GM19099 (cell line): ENCODE measurements around the gene AMH.
A peak's percentile ranks its signal among the peaks of the same experiment; 100 is the strongest.

Experiments
- POLR2A ChIP-seq: IDR thresholded peaks from 3 replicates; pipeline ENCODE4 v1.6.1; 2011; ENCODE audit warnings: low read depth; ENCODE audit not compliant: insufficient read length; ENCODE audit errors: extremely low read depth

Gene AMH

GRCh38 chr19:2260341-2260805 is 11.2 kb downstream of the AMH start:
- TF ChIP-seq POLR2A, result no peak

GRCh38 chr19:2261438-2262172 is 12.5 kb downstream of the AMH start:
- TF ChIP-seq POLR2A, result no peak

GRCh38 chr19:2266183-2266993 is 17.3 kb downstream of the AMH start:
- peak; percentile 51 for TF ChIP-seq POLR2A

GRCh38 chr19:2268480-2268830 is 19.3 kb downstream of the AMH start:
- TF ChIP-seq POLR2A, result no peak

GRCh38 chr19:2268861-2269243 is 19.7 kb downstream of the AMH start:
- no peak for TF ChIP-seq POLR2A

GRCh38 chr19:2269244-2270156 is 20.4 kb downstream of the AMH start:
- TF ChIP-seq POLR2A, result peak; percentile 100

GRCh38 chr19:2270157-2270422 is 21.0 kb downstream of the AMH start:
- TF ChIP-seq POLR2A, result no peak

GRCh38 chr19:2270423-2271233 is 21.5 kb downstream of the AMH start:
- peak; percentile 37 for TF ChIP-seq POLR2A

- TF ChIP-seq POLR2A, result no peak
Measured at GRCh38 chr19:2271234-2272103, 22.3 kb downstream of the AMH start.

- peak; percentile 41 for TF ChIP-seq POLR2A
Measured at GRCh38 chr19:2273356-2274184, 24.4 kb downstream of the AMH start.

GRCh38 chr19:2274185-2274711 is 25.1 kb downstream of the AMH start:
- TF ChIP-seq POLR2A, result no peak

- no peak for TF ChIP-seq POLR2A
Measured at GRCh38 chr19:2274931-2275535, 25.9 kb downstream of the AMH start.
